Right kidney (tissue), 1 donor: ENCODE data around the gene SLC47A2.

ENCODE experiments used
- DNase-seq: peaks from one replicate; pipeline ENCODE4 v3.0.0-alpha.2; 2016

SLC47A2 gene

GRCh38 chr17:19664821-19665181 is 51.6 kb downstream of the SLC47A2 start:
- no peak for DNase-seq

- no peak for DNase-seq
Observed at GRCh38 chr17:19664136-19664820, 52.1 kb downstream of the SLC47A2 start.

GRCh38 chr17:19663097-19663496 is 53.3 kb downstream of the SLC47A2 start:
- no peak for DNase-seq

- no peak for DNase-seq
Observed at GRCh38 chr17:19661121-19661520, 55.3 kb downstream of the SLC47A2 start.

GRCh38 chr17:19660219-19660870 is 56.0 kb downstream of the SLC47A2 start:
- no peak for DNase-seq

- DNase-seq = no peak
Observed at GRCh38 chr17:19659366-19660177, 56.8 kb downstream of the SLC47A2 start.

- DNase-seq = no peak
Observed at GRCh38 chr17:19656851-19657581, 59.4 kb downstream of the SLC47A2 start.

- DNase-seq = no peak
Observed at GRCh38 chr17:19656336-19656735, 60.0 kb downstream of the SLC47A2 start.

GRCh38 chr17:19654896-19655295 is 61.5 kb downstream of the SLC47A2 start:
- no peak for DNase-seq

- no peak for DNase-seq
Observed at GRCh38 chr17:19654342-19654886, 62.0 kb downstream of the SLC47A2 start.

GRCh38 chr17:19652595-19652994 is 63.8 kb downstream of the SLC47A2 start:
- DNase-seq = no peak

- no peak for DNase-seq
Observed at GRCh38 chr17:19651451-19652238, 64.7 kb downstream of the SLC47A2 start.

GRCh38 chr17:19650826-19651225 is 65.6 kb downstream of the SLC47A2 start:
- DNase-seq = no peak

GRCh38 chr17:19649274-19649541 is 67.2 kb downstream of the SLC47A2 start:
- DNase-seq = no peak

GRCh38 chr17:19648475-19649273 is 67.7 kb downstream of the SLC47A2 start, which contains the start of gene ALDH3A2:
ALDH3A2 (plus strand) TSS chr17:19648751; CDS start chr17:19648972, 221 bp downstream.
- peak; percentile 98 for DNase-seq

- DNase-seq = peak; percentile 97
Observed at GRCh38 chr17:19647697-19648474, 68.5 kb downstream of the SLC47A2 start.

- no peak for DNase-seq
Observed at GRCh38 chr17:19646788-19647696, 69.3 kb downstream of the SLC47A2 start.

GRCh38 chr17:19645734-19646201 is 70.6 kb downstream of the SLC47A2 start:
- DNase-seq = no peak
